ENCODE data around the gene PPP1CA. TPM values are rescaled to one million over a fixed set of nuclear protein-coding genes. Genes with fewer than 3 reads are reported as not detected.

Gene PPP1CA
- total and polyA plus RNA-seq, 4 experiments from 2014 or later: 159 to 774 (median 318) TPM

GRCh38 chr11:67423466-67423865 lies 21.8 kb upstream of the PPP1CA start:
- peaks cover 13 to 50% (median 34%) of the 10 kb centered on the region in 4 donors for H3K4me1 Mint-ChIP-seq
- ChIA-PET CTCF (ENCODE audit: partially characterized antibody) (interaction anchor here (1.2 kb wide), 1 partner anchor 42 kb away, joined by 3 read pairs; no protein-coding TSS in a partner anchor), POLR2A (ENCODE audit: partially characterized antibody) (interaction anchor here (0.6 to 31.8 kb wide), 5 partner anchors 5 to 50 kb away, joined by 3 to 2262 read pairs (median 704); partner anchors contain the start of genes CARNS1, PPP1CA, PTPRCAP and RAD9A)
- Histone ChIP-seq H3K4me1 (ENCODE audit: insufficient read depth, low read length) (peaks cover 36% of the 10 kb centered on the region), H3K9me3 (ENCODE audit: control insufficient read depth in 1 of 2, low read length in 2 of 2) (no peaks in the 10 kb centered on the region), H3K36me3 (ENCODE audit: insufficient read depth, low read length) (no peaks in the 10 kb centered on the region), H3K27ac (ENCODE audit: low read depth, low read length) (no peak overlapping the region), H3K27me3 (ENCODE audit: insufficient read depth, low read length) (no peaks in the 10 kb centered on the region), H3K4me3 (ENCODE audit: low read length in 2 of 2) (no peak overlapping the region)
- DNase-seq: no peak
- no peaks in the 10 kb centered on the region for H3K27me3 Mint-ChIP-seq
- no peak overlapping the region for H3K4me3 Mint-ChIP-seq
- peaks cover 0 to 5% of the 10 kb centered on the region in 2 donors for H3K36me3 Mint-ChIP-seq
- peak overlapping the region in 2 of 7 donors; percentile 61 to 64 for H3K27ac Mint-ChIP-seq
- H3K9me3 Mint-ChIP-seq: no peaks in the 10 kb centered on the region
- intact Hi-C loops (cut with micrococcal nuclease): no loop called here

- Histone ChIP-seq H3K4me3 (ENCODE audit: low read length in 2 of 2) (no peak overlapping the region), H3K9me3 (ENCODE audit: control insufficient read depth in 1 of 2, low read length in 2 of 2) (no peaks in the 10 kb centered on the region), H3K27me3 (ENCODE audit: insufficient read depth, low read length) (no peaks in the 10 kb centered on the region), H3K36me3 (ENCODE audit: insufficient read depth, low read length) (no peaks in the 10 kb centered on the region), H3K27ac (ENCODE audit: low read depth, low read length) (no peak overlapping the region), H3K4me1 (ENCODE audit: insufficient read depth, low read length) (peaks cover 40% of the 10 kb centered on the region)
- intact Hi-C loops (cut with micrococcal nuclease): no loop called here
- CTCF ChIA-PET (ENCODE audit: partially characterized antibody): no interaction called here
- no peaks in the 10 kb centered on the region for H3K9me3 Mint-ChIP-seq
- DNase-seq: no peak
- H3K4me3 Mint-ChIP-seq: peak overlapping the region in 3 of 8 donors; percentile 18 to 70 (median 27)
- no peaks in the 10 kb centered on the region for H3K27me3 Mint-ChIP-seq
- H3K36me3 Mint-ChIP-seq: no peaks in the 10 kb centered on the region
- POLR2A ChIA-PET (ENCODE audit: partially characterized antibody): interaction anchor here (0.6 to 31.8 kb wide), 6 partner anchors 4 to 70 kb away, joined by 3 to 2262 read pairs (median 354); partner anchors contain the start of genes CARNS1, POLD4, PPP1CA and PTPRCAP
- H3K27ac Mint-ChIP-seq: peak overlapping the region in 3 of 7 donors; percentile 29 to 64 (median 59)
- peaks cover 17 to 51% (median 36%) of the 10 kb centered on the region in 4 donors for H3K4me1 Mint-ChIP-seq
These were observed 21.2 kb upstream of the PPP1CA start for GRCh38 chr11:67422891-67423290.

- no peaks in the 10 kb centered on the region for H3K27me3 ChIP-seq (ENCODE audit: insufficient read depth, low read length)
- peak overlapping the region in 1 of 2 donors; percentile 20 for H3K4me3 ChIP-seq (ENCODE audit: low read length in 2 of 2)
- CTCF ChIA-PET (ENCODE audit: partially characterized antibody): interaction anchor here (2.8 to 6.4 kb wide), 2 partner anchors 18 to 47 kb away, joined by 8 to 63 read pairs; partner anchors contain the start of genes PPP1CA, TBC1D10C and TMEM134
- peak overlapping the region; percentile 67 to 85 (median 73) for H3K4me3 Mint-ChIP-seq
- peak overlapping the region; percentile 66 for H3K27ac ChIP-seq (ENCODE audit: low read depth, low read length)
- no peak for DNase-seq
- H3K4me1 Mint-ChIP-seq: peaks cover 24 to 56% (median 40%) of the 10 kb centered on the region in 4 donors
- POLR2A ChIA-PET (ENCODE audit: partially characterized antibody): interaction anchor here (1.0 to 31.8 kb wide), 13 partner anchors 3 to 144 kb away, joined by 3 to 2262 read pairs (median 16); partner anchors contain the start of genes AIP, CARNS1, CORO1B and PITPNM1
- H3K9me3 ChIP-seq (ENCODE audit: control insufficient read depth in 1 of 2, low read length in 2 of 2): no peaks in the 10 kb centered on the region
- no peaks in the 10 kb centered on the region for H3K27me3 Mint-ChIP-seq
- no peaks in the 10 kb centered on the region for H3K36me3 ChIP-seq (ENCODE audit: insufficient read depth, low read length)
- no peaks in the 10 kb centered on the region for H3K36me3 Mint-ChIP-seq
- peak overlapping the region; percentile 64 to 94 (median 92) for H3K27ac Mint-ChIP-seq
- H3K9me3 Mint-ChIP-seq: no peaks in the 10 kb centered on the region
- peaks cover 46% of the 10 kb centered on the region for H3K4me1 ChIP-seq (ENCODE audit: insufficient read depth, low read length)
- intact Hi-C loops (cut with micrococcal nuclease): loop anchor here (1.0 kb wide), 2 partner anchors 16 to 18 kb away; partner anchors contain the start of gene PTPRCAP
These were observed 19.9 kb upstream of the PPP1CA start for GRCh38 chr11:67421430-67422031.

- intact Hi-C loops (cut with micrococcal nuclease): loop anchor here (1.0 kb wide), 2 partner anchors 16 to 18 kb away; partner anchors contain the start of gene PTPRCAP
- Histone ChIP-seq H3K36me3 (ENCODE audit: insufficient read depth, low read length) (no peaks in the 10 kb centered on the region), H3K4me1 (ENCODE audit: insufficient read depth, low read length) (peaks cover 53% of the 10 kb centered on the region), H3K27me3 (ENCODE audit: insufficient read depth, low read length) (no peaks in the 10 kb centered on the region), H3K4me3 (ENCODE audit: low read length in 2 of 2) (peak overlapping the region in 1 of 2 donors; percentile 69), H3K27ac (ENCODE audit: low read depth, low read length) (peak overlapping the region; percentile 66), H3K9me3 (ENCODE audit: control insufficient read depth in 1 of 2, low read length in 2 of 2) (no peaks in the 10 kb centered on the region)
- peak; percentile 96 to 99 (median 97) for DNase-seq
- H3K9me3 Mint-ChIP-seq: no peaks in the 10 kb centered on the region
- H3K36me3 Mint-ChIP-seq: no peaks in the 10 kb centered on the region
- ChIA-PET CTCF (ENCODE audit: partially characterized antibody) (interaction anchor here (1.3 to 6.4 kb wide), 4 partner anchors 14 to 48 kb away, joined by 3 to 63 read pairs (median 6); partner anchors contain the start of genes PPP1CA, TBC1D10C and TMEM134), POLR2A (ENCODE audit: partially characterized antibody) (interaction anchor here (0.5 to 31.8 kb wide), 18 partner anchors 9 to 144 kb away, joined by 3 to 2262 read pairs (median 6); partner anchors contain the start of genes AIP, CORO1B, PITPNM1 and POLD4)
- peak overlapping the region; percentile 64 to 94 (median 92) for H3K27ac Mint-ChIP-seq
- peak overlapping the region; percentile 67 to 87 (median 80) for H3K4me3 Mint-ChIP-seq
- no peaks in the 10 kb centered on the region for H3K27me3 Mint-ChIP-seq
- H3K4me1 Mint-ChIP-seq: peaks cover 29 to 63% (median 46%) of the 10 kb centered on the region in 4 donors
These were observed 19.2 kb upstream of the PPP1CA start for GRCh38 chr11:67420646-67421429.

GRCh38 chr11:67420147-67420645 lies 18.5 kb upstream of the PPP1CA start:
- DNase-seq: no peak
- Histone ChIP-seq H3K4me3 (ENCODE audit: low read length in 2 of 2) (peak overlapping the region in 1 of 2 donors; percentile 69), H3K27ac (ENCODE audit: low read depth, low read length) (peak overlapping the region; percentile 66), H3K27me3 (ENCODE audit: insufficient read depth, low read length) (no peaks in the 10 kb centered on the region), H3K9me3 (ENCODE audit: control insufficient read depth in 1 of 2, low read length in 2 of 2) (no peaks in the 10 kb centered on the region), H3K36me3 (ENCODE audit: insufficient read depth, low read length) (no peaks in the 10 kb centered on the region), H3K4me1 (ENCODE audit: insufficient read depth, low read length) (peaks cover 56% of the 10 kb centered on the region)
- H3K4me1 Mint-ChIP-seq: peaks cover 29 to 65% (median 48%) of the 10 kb centered on the region in 4 donors
- H3K27me3 Mint-ChIP-seq: no peaks in the 10 kb centered on the region
- peak overlapping the region; percentile 52 to 92 (median 88) for H3K27ac Mint-ChIP-seq
- H3K9me3 Mint-ChIP-seq: no peaks in the 10 kb centered on the region
- peak overlapping the region; percentile 82 to 88 (median 86) for H3K4me3 Mint-ChIP-seq
- CTCF ChIA-PET (ENCODE audit: partially characterized antibody): interaction anchor here (1.3 to 6.4 kb wide), 4 partner anchors 13 to 48 kb away, joined by 3 to 63 read pairs (median 6); partner anchors contain the start of genes PPP1CA, TBC1D10C and TMEM134
- no peaks in the 10 kb centered on the region for H3K36me3 Mint-ChIP-seq
- intact Hi-C loops (cut with micrococcal nuclease): no loop called here
- POLR2A ChIA-PET (ENCODE audit: partially characterized antibody): interaction anchor here (0.5 to 31.8 kb wide), 17 partner anchors 8 to 85 kb away, joined by 3 to 2262 read pairs (median 6); partner anchors contain the start of genes AIP, CORO1B, PITPNM1 and POLD4

- Histone ChIP-seq H3K27me3 (ENCODE audit: insufficient read depth, low read length) (no peaks in the 10 kb centered on the region), H3K27ac (ENCODE audit: low read depth, low read length) (peak overlapping the region; percentile 32), H3K9me3 (ENCODE audit: control insufficient read depth in 1 of 2, low read length in 2 of 2) (no peaks in the 10 kb centered on the region), H3K4me3 (ENCODE audit: low read length in 2 of 2) (peak overlapping the region in 1 of 2 donors; percentile 24), H3K36me3 (ENCODE audit: insufficient read depth, low read length) (no peaks in the 10 kb centered on the region), H3K4me1 (ENCODE audit: insufficient read depth, low read length) (peaks cover 63% of the 10 kb centered on the region)
- CTCF ChIA-PET (ENCODE audit: partially characterized antibody): interaction anchor here (1.3 to 6.4 kb wide), 6 partner anchors 10 to 49 kb away, joined by 3 to 63 read pairs (median 6); partner anchors contain the start of genes PPP1CA, TBC1D10C and TMEM134
- H3K4me1 Mint-ChIP-seq: peaks cover 29 to 65% (median 48%) of the 10 kb centered on the region in 4 donors
- H3K27ac Mint-ChIP-seq: peak overlapping the region; percentile 52 to 92 (median 87)
- peak overlapping the region; percentile 48 to 88 (median 86) for H3K4me3 Mint-ChIP-seq
- no peaks in the 10 kb centered on the region for H3K27me3 Mint-ChIP-seq
- no peak for DNase-seq
- no peaks in the 10 kb centered on the region for H3K36me3 Mint-ChIP-seq
- intact Hi-C loops (cut with micrococcal nuclease): no loop called here
- POLR2A ChIA-PET (ENCODE audit: partially characterized antibody): interaction anchor here (0.6 to 31.8 kb wide), 19 partner anchors 8 to 86 kb away, joined by 3 to 2262 read pairs (median 10); partner anchors contain the start of genes AIP, CORO1B, PITPNM1 and POLD4
- H3K9me3 Mint-ChIP-seq: no peaks in the 10 kb centered on the region
These were observed 17.8 kb upstream of the PPP1CA start for GRCh38 chr11:67419325-67420049.

All from CD4-positive, alpha-beta memory T cell (primary cell).